Measurements from ENCODE around the gene DAZAP1. TPM values are rescaled to one million over a fixed set of nuclear protein-coding genes. Genes with fewer than 3 reads are reported as not detected.

The DAZAP1 gene
- total and polyA plus RNA-seq, 4 donors = 5.4 to 45.0 (median 29.7) TPM

- H3K4me1 ChIP-seq (ENCODE audit: control insufficient read depth in 4 of 4, insufficient read depth in 4 of 4, low read length in 3 of 4) = peaks cover 6 to 38% (median 23%) of the 10 kb centered on the region in 4 donors
- no peak for DNase-seq (ENCODE audit: low spot score)
- no peaks in the 10 kb centered on the region for H3K27me3 ChIP-seq (ENCODE audit: control insufficient read depth in 4 of 4, insufficient read depth in 4 of 4, low read length in 3 of 4)
- TF ChIP-seq ZBTB33 (IDR thresholded peaks at IDR 0.05) = no peak
- TF ChIP-seq MAX (IDR thresholded peaks at IDR 0.05) = no peak
- no peak for TF ChIP-seq CTCF (IDR thresholded peaks at IDR 0.05; ENCODE audit: low read depth, low read length, missing input control)
- no peak for TF ChIP-seq FOXA2 (IDR thresholded peaks at IDR 0.05)
- TF ChIP-seq ATF3 (IDR thresholded peaks at IDR 0.05) = no peak
- TF ChIP-seq GABPA (IDR thresholded peaks at IDR 0.05 in 1 of 2, conservative IDR thresholded peaks at IDR 0.05 in 1 of 2) = no peak
- TF ChIP-seq RXRA (IDR thresholded peaks at IDR 0.05) = no peak
- TF ChIP-seq FOXA1 (IDR thresholded peaks at IDR 0.05) = no peak
- H3K4me3 ChIP-seq (ENCODE audit: low read depth in 1 of 3, low read length in 3 of 3) = no peak overlapping the region
- no peak overlapping the region for H3K27ac ChIP-seq (ENCODE audit: low read depth in 1 of 2, low read length in 2 of 2)
- peaks cover 14 to 35% (median 26%) of the 10 kb centered on the region in 4 donors for H3K36me3 ChIP-seq (ENCODE audit: control insufficient read depth in 4 of 4, insufficient read depth in 3 of 4, low read depth in 1 of 4, low read length in 3 of 4)
- no peak overlapping the region for H3K9ac ChIP-seq (ENCODE audit: low read depth in 1 of 2, low read length in 2 of 2)
- 93% methylated on average over 27 of the region's 27 CpGs for WGBS
- H3K9me3 ChIP-seq (ENCODE audit: control insufficient read depth in 4 of 4, low read length in 3 of 4) = no peaks in the 10 kb centered on the region
Measured at GRCh38 chr19:1427221-1427920, 20.0 kb downstream of the DAZAP1 start.

- Histone ChIP-seq H3K27ac (ENCODE audit: low read depth in 1 of 2, low read length in 2 of 2) (no peak overlapping the region), H3K4me1 (ENCODE audit: control insufficient read depth in 4 of 4, insufficient read depth in 4 of 4, low read length in 3 of 4) (peaks cover 6 to 28% (median 14%) of the 10 kb centered on the region in 4 donors), H3K9ac (ENCODE audit: low read depth in 1 of 2, low read length in 2 of 2) (no peak overlapping the region), H3K4me3 (ENCODE audit: low read depth in 1 of 3, low read length in 3 of 3) (no peak overlapping the region), H3K27me3 (ENCODE audit: control insufficient read depth in 4 of 4, insufficient read depth in 4 of 4, low read length in 3 of 4) (no peaks in the 10 kb centered on the region), H3K36me3 (ENCODE audit: control insufficient read depth in 4 of 4, insufficient read depth in 3 of 4, low read depth in 1 of 4, low read length in 3 of 4) (peaks cover 9 to 42% (median 23%) of the 10 kb centered on the region in 4 donors), H3K9me3 (ENCODE audit: control insufficient read depth in 4 of 4, low read length in 3 of 4) (no peaks in the 10 kb centered on the region)
- whole genome bisulfite sequencing = 85% methylated on average over 41 of the region's 41 CpGs
- TF ChIP-seq SP1 (IDR thresholded peaks at IDR 0.05) (no peak), HNF4A (conservative IDR thresholded peaks at IDR 0.05) (no peak), FOXA2 (IDR thresholded peaks at IDR 0.05) (no peak), RAD21 (IDR thresholded peaks at IDR 0.05) (no peak), YY1 (IDR thresholded peaks at IDR 0.05) (no peak), EGR1 (IDR thresholded peaks at IDR 0.05; ENCODE audit: low read depth in 2 of 2) (no peak), RXRA (IDR thresholded peaks at IDR 0.05) (no peak), TAF1 (conservative IDR thresholded peaks at IDR 0.05) (no peak), REST (IDR thresholded peaks at IDR 0.05) (no peak), GABPA (IDR thresholded peaks at IDR 0.05 in 1 of 2, conservative IDR thresholded peaks at IDR 0.05 in 1 of 2) (no peak), HNF4G (IDR thresholded peaks at IDR 0.05) (no peak)
- DNase-seq (ENCODE audit: low spot score) = no peak
Measured at GRCh38 chr19:1428738-1429391, 21.5 kb downstream of the DAZAP1 start.
